Heart left ventricle (tissue), 16 donors: ENCODE results near the gene TRIM52. TPM values are rescaled to one million over a fixed set of nuclear protein-coding genes. Genes with fewer than 3 reads are reported as not detected.
A peak's percentile ranks its signal among the peaks of the same experiment; 100 is the strongest.

Source experiments
- ATAC-seq, 4 donors: fragments of 200-7000 bp; cut with Tn5 transposase; one replicate each; pipeline ENCODE4 v1.9.1; 2020 to 2022; ENCODE audit warnings: moderate library complexity in 4 of 4, mild to moderate bottlenecking in 3 of 4, moderate number of reproducible peaks in 1 of 4
- DNase-seq, 5 donors: peaks; one replicate each; pipeline ENCODE4 v3.0.0-alpha.2; 2020
- H3K27ac ChIP-seq, 12 donors: fragments of 200-600 bp; sonication (generic) in 4 of 12; one replicate each; pipeline versions ENCODE4 v1.5.0 to v1.8.0; 2016 to 2022; ENCODE audit warnings: mild to moderate bottlenecking in 2 of 12
- H3K27me3 ChIP-seq, 9 donors: fragments of 200-600 bp; sonication (generic) in 2 of 9; one replicate each; pipeline versions ENCODE4 v1.5.1 to v1.8.0; 2016 to 2022; ENCODE audit warnings: mild to moderate bottlenecking in 3 of 9
- H3K36me3 ChIP-seq, 9 donors: fragments of 200-600 bp; sonication (generic) in 2 of 9; one replicate each; pipeline versions ENCODE4 v1.5.0 to v1.8.0; 2018 to 2022; ENCODE audit warnings: mild to moderate bottlenecking in 2 of 9
- H3K4me1 ChIP-seq, 12 donors: fragments of 200-600 bp; sonication (generic) in 4 of 12; one replicate each; pipeline versions ENCODE4 v1.5.0 to v1.8.0; 2016 to 2022; ENCODE audit warnings: mild to moderate bottlenecking in 3 of 12
- H3K4me3 ChIP-seq, 12 donors: fragments of 200-600 bp; sonication (generic) in 4 of 12; one replicate each; pipeline versions ENCODE4 v1.5.0 to v1.8.0; 2017 to 2022; ENCODE audit warnings: mild to moderate bottlenecking in 9 of 12, moderate library complexity in 4 of 12
- H3K9me3 ChIP-seq, 12 donors: fragments of 200-600 bp; sonication (generic) in 4 of 12; one replicate each; pipeline versions ENCODE4 v1.5.0 to v1.8.0; 2016 to 2022; ENCODE audit warnings: mild to moderate bottlenecking in 1 of 12
- POLR2A ChIP-seq, 2 donors: fragments of 450-650 bp; IDR thresholded peaks; one replicate each; pipeline ENCODE4 v1.6.1; 2017; ENCODE audit warnings: antibody characterized with exemption in 2 of 2, mild to moderate bottlenecking in 2 of 2, moderate library complexity in 2 of 2
- WGBS, 4 donors: extraction: QIAGEN DNeasy Blood & Tissue Kit in 2 of 4; methylation state at CpG; one replicate each; pipeline versions ENCODE4 v1.1.5 to v1.1.7; 2013 to 2018; 5-methylcytosine and 5-hydroxymethylcytosine counted together
- intact Hi-C, 10 donors: fragments of 100-400 bp; cut with DNase I; formaldehyde crosslinking; loops; one replicate each; pipeline versions ENCODE4 v1.11.1 to v1.14.2; 2022
- microRNA-seq, 4 donors: library from miRNA; unstranded; fragments of <30 nt; microRNA quantifications; one replicate each; pipeline versions ENCODE4 to v1.2.0, GENCODE V29; 2017 to 2020
- polyA plus RNA-seq, 2 donors: library from polyadenylated mRNA; stranded (reverse); fragments of 200-250 nt; gene quantifications; one replicate each; pipeline ENCODE4 v1.2.3, GENCODE V29; 2013
- total RNA-seq, 9 donors: library from RNA; depleted of rRNA in 2 of 9; stranded (reverse); fragments of >200 nt in 2 of 9; fragmentation: NEBNext Ultra II Directional in 3 of 9; extraction: Animal tissue kit (Norgen Biotek cat#: 25700) in 3 of 9; gene quantifications; one replicate each; pipeline versions ENCODE4 v1.1.0 to v1.2.4, GENCODE V29; 2016 to 2023
- TF ChIP-seq, protein P1 (sequence below), 12 donors: fragments of 200-600 bp; sonication (generic) in 4 of 12; IDR thresholded peaks; one replicate each; pipeline versions ENCODE4 v1.5.0 to v1.8.0; 2018 to 2022; ENCODE audit warnings: antibody characterized with exemption in 12 of 12, mild to moderate bottlenecking in 5 of 12
- donor health status: ischemic (EF 13 %, LVEDD 7.1; RV severe dilation, severe dysfunction).
- donor health status: healthy with polysubstance abuse.
- donor health status: DM: no; HTN: yes; CAD: no.
- donor health status: DM: no; HTN: no; CAD: no.
- donor health status: ischemic (EF 25% LVEDD 6.9; RV normal size, moderate dysfunction).
- donor health status: ischemic (EF 25% LVEDD 5.7; RV mildly dilated, moderate dysfunction).
- donor health status: healthy.
- donor health status: DM: yes; HTN: yes; CAD: no.
- donor health status: ischemic (EF 35%, LVEDD 5.7; RV mildly dilated, moderate dysfunction).
- donor health status: nonischemic (EF 11% LVEDD 7.7; RV severe dilation, severe dysfunction).
- donor health status: DM: yes; HTN: yes; CAD: no.
- donor health status: PGD.
- donor health status: ischemic (EF 29% LVEDD 5.4; RV normal size, mild dysfunction).
- donor health status: nonischemic (EF 23%, LVEDD 6.1; RV moderate dilation, normal function).

TRIM52 gene
- total and polyA plus RNA-seq, 11 donors = 5.6 to 12.8 (median 7.6) TPM

DNA sequence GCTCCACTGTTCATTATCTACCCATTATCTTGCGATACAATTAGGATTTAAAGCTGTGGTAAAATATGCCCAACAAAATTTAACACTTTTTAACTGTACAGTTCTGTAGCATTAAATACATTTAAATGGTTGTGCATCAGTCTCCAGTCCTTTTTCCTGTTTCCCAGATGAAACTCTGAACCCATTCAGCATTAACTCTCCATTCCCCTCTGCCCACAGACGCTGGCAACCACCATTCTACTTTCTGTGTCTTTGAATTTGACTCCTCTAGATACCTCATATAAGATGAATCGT lies 53.0 kb downstream of the TRIM52 start:
- DNase-seq (no peak), ATAC-seq (no peak)
- 41 to 52% (median 47%) methylated on average over 3 of the region's 3 CpGs for WGBS, 4 donors
- no peaks in the 10 kb centered on the region for H3K9me3 ChIP-seq
- peaks cover 4 to 49% (median 24%) of the 10 kb centered on the region in 12 donors for H3K4me1 ChIP-seq
- H3K4me3 ChIP-seq = peak overlapping the region in 9 of 12 donors; percentile 61 to 77 (median 71)
- H3K27ac ChIP-seq = peak overlapping the region in 7 of 12 donors; percentile 76 to 90 (median 82)
- peaks cover 0 to 3% (median 0%) of the 10 kb centered on the region in 9 donors for H3K27me3 ChIP-seq
- TF ChIP-seq POLR2A (IDR thresholded peaks at IDR 0.05) = no peak
- TF ChIP-seq, protein P1, sequence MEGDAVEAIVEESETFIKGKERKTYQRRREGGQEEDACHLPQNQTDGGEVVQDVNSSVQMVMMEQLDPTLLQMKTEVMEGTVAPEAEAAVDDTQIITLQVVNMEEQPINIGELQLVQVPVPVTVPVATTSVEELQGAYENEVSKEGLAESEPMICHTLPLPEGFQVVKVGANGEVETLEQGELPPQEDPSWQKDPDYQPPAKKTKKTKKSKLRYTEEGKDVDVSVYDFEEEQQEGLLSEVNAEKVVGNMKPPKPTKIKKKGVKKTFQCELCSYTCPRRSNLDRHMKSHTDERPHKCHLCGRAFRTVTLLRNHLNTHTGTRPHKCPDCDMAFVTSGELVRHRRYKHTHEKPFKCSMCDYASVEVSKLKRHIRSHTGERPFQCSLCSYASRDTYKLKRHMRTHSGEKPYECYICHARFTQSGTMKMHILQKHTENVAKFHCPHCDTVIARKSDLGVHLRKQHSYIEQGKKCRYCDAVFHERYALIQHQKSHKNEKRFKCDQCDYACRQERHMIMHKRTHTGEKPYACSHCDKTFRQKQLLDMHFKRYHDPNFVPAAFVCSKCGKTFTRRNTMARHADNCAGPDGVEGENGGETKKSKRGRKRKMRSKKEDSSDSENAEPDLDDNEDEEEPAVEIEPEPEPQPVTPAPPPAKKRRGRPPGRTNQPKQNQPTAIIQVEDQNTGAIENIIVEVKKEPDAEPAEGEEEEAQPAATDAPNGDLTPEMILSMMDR (IDR thresholded peaks at IDR 0.05) = no peak
- intact Hi-C loops = loop anchor here in 7 of 10 donors (1.0 to 5.0 kb wide), 6 partner anchors 10 to 34 kb away; partner anchors contain the start of genes TRIM41 (in 3 of the 7) and RACK1 (in 1 of the 7)
- H3K36me3 ChIP-seq = no peaks in the 10 kb centered on the region

DNA sequence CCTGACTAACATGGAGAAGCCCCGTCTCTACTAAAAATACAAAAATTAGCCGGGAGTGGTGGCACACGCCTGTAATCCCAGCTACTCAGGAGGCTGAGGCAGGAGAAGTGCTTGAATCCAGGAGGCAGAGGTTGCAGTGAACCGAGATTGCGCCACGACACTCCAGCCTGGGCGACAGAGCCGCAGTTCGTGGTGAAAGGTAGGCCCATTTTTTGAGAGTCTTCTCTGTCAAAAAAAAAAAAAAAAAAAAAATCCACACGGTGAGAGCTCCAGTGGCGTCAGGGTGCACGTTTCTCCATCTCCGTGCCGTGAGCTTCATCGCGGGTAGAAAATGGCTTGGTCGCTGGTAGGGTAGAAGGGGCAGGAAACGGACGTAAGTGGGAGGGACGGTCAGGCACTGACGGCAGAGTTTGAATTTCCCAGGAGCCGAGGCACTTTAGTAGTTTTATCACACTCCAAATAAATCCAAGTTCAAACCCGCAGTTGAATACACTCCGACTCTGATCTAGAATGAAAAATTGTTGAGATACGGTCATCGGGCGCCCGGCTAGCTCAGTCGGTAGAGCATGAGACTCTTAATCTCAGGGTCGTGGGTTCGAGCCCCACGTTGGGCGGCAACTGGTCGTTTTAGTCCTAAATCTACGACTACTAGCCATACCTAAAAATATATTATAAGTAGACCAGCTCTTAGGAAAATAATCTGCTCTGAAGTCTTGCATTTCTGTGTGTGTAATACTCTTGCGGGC lies 53.6 kb downstream of the TRIM52 start:
- 0 to 1% (median 1%) methylated on average over 36 of the region's 36 CpGs for whole genome bisulfite sequencing, 4 donors
- Histone ChIP-seq H3K36me3 (no peaks in the 10 kb centered on the region), H3K27me3 (peaks cover 0 to 3% (median 0%) of the 10 kb centered on the region in 9 donors), H3K9me3 (no peaks in the 10 kb centered on the region), H3K27ac (peak overlapping the region; percentile 30 to 90 (median 82)), H3K4me3 (peak overlapping the region; percentile 35 to 77 (median 68)), H3K4me1 (peaks cover 4 to 46% (median 22%) of the 10 kb centered on the region in 12 donors)
- peak; percentile 36 to 70 (median 50) for ATAC-seq
- TF ChIP-seq, protein P1 (IDR thresholded peaks at IDR 0.05) = no peak
- no peak for TF ChIP-seq POLR2A (IDR thresholded peaks at IDR 0.05)
- peak; percentile 62 to 88 (median 79) for DNase-seq
- intact Hi-C loops = loop anchor here in 7 of 10 donors (1.0 to 5.0 kb wide), 6 partner anchors 11 to 35 kb away; partner anchors contain the start of genes TRIM41 (in 3 of the 7) and RACK1 (in 1 of the 7)

DNA sequence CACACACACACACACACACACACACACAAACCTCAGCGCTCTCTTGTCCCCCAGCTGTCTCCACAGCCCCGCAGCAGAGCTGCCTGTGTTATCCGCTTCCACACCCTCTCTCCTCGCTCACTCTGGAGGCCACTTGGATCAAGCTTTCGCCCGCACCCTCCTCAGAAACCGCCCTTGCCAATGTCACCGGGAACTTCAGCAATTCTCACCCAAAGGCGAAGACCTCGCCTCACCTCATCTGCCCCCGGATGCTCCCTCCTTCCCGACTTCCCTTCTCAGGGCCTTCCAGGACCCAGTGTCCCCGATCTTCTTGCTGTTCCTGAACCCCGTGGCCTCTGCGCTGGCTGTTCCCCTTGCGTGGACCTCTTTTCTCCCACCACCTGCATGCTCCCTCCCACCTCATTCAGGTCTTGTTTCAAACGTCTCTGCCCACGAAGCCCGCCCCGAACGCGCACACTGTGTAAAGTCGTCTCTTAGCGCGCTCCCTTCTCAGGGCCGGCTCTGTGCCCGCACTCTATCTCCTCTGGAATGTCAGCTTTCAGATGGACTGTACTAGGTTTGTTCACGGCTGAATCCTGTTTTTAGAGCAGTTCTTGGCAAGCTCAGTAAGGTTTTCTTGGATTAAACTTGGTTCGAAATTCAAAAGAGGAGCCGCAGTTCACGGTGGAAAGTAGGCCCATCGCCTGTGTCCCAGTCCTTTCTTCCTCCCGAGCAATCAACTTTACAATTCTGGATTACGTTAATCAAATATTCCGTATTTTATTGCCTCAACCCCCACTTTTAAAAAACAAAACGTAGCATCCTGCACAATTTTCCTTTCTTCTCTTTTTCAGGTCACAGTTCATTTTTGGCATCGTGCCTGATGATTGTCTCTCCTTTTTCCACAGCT lies 54.9 kb downstream of the TRIM52 start:
- Histone ChIP-seq H3K27ac (peak overlapping the region; percentile 14 to 90 (median 82)), H3K9me3 (no peaks in the 10 kb centered on the region), H3K4me1 (peaks cover 4 to 46% (median 16%) of the 10 kb centered on the region in 12 donors), H3K27me3 (peaks cover 0 to 3% (median 0%) of the 10 kb centered on the region in 9 donors), H3K4me3 (peak overlapping the region; percentile 46 to 78 (median 70)), H3K36me3 (no peaks in the 10 kb centered on the region)
- whole genome bisulfite sequencing, 4 donors = 8 to 21% (median 18%) methylated on average over 37 of the region's 37 CpGs
- ATAC-seq = peak in 3 of 4 donors; percentile 10 to 31 (median 18)
- intact Hi-C loops = loop anchor here in 9 of 10 donors (1.0 to 5.0 kb wide), 8 partner anchors 13 to 36 kb away; partner anchors contain the start of genes TRIM41 (in 3 of the 9) and RACK1 (in 1 of the 9)
- DNase-seq = peak in 1 of 5 donors; percentile 40
- no peak for TF ChIP-seq POLR2A (IDR thresholded peaks at IDR 0.05)

Small RNA genes lying within 50 kb of the gene (microRNA-seq; reads per million reads assigned to microRNA genes)
- 0 to 0.62 (median 0.16) reads per million in 4 donors for gene MIR4638

Other genes starting within 250 kb of the TRIM52 start
- gene BTNL9, start 220.9 kb downstream of the TRIM52 start, total RNA-seq = 10 to 100 TPM; 28.6 to 75.0 (median 34.9) TPM
- gene BTNL9, start 220.9 kb downstream of the TRIM52 start, polyA plus RNA-seq = 10 to 100 TPM; 32.5 to 88.2 TPM
- not detected for gene OR2V1, start 130.0 kb downstream of the TRIM52 start, total RNA-seq
- gene OR2V1, start 130.0 kb downstream of the TRIM52 start, polyA plus RNA-seq = not detected
- gene OR2V2, start 113.6 kb downstream of the TRIM52 start, total RNA-seq = not detected
- not detected for gene OR2V2, start 113.6 kb downstream of the TRIM52 start, polyA plus RNA-seq
- 10 to 100 TPM in 1 of 9 donors, 1 to 10 TPM in 8; 3.7 to 10.2 (median 6.7) TPM for gene TRIM7, start 55.9 kb downstream of the TRIM52 start, total RNA-seq
- gene TRIM7, start 55.9 kb downstream of the TRIM52 start, polyA plus RNA-seq = 10 to 100 TPM in 1 of 2 donors, 1 to 10 TPM in 1; 3.6 to 11.0 TPM
- gene TRIM41, start 37.9 kb downstream of the TRIM52 start, total RNA-seq = 10 to 100 TPM; 12.3 to 27.3 (median 23.9) TPM
- 10 to 100 TPM; 20.2 TPM for gene TRIM41, start 37.9 kb downstream of the TRIM52 start, polyA plus RNA-seq
- 1,000 to 10,000 TPM in 2 of 9 donors, 100 to 1,000 TPM in 7; 560 to 1,237 (median 771) TPM for gene RACK1, start 17.2 kb downstream of the TRIM52 start, total RNA-seq
- gene RACK1, start 17.2 kb downstream of the TRIM52 start, polyA plus RNA-seq = 1,000 to 10,000 TPM in 1 of 2 donors, 100 to 1,000 TPM in 1; 876 to 2,287 TPM
- not detected for gene OR4F3, start 106.1 kb upstream of the TRIM52 start, total RNA-seq
- gene OR4F3, start 106.1 kb upstream of the TRIM52 start, polyA plus RNA-seq = not detected